CD4-positive, alpha-beta T cell (primary cell): ENCODE data around the gene SLC46A2. TPM values are rescaled to one million over a fixed set of nuclear protein-coding genes. Genes with fewer than 3 reads are reported as not detected.

Experiments
- ATAC-seq: fragments of 200-7000 bp; cut with Tn5 transposase; one replicate; pipeline ENCODE4 v1.10.0; 2022; ENCODE audit warnings: mild to moderate bottlenecking; ENCODE audit not compliant: poor library complexity
- CTCF ChIA-PET: fragments of 350-600 bp; sonication (Branson Sonifier 250); formaldehyde crosslinking; loops from one replicate; lab custom pipeline; 2021; ENCODE audit warnings: antibody characterized with exemption, inconsistent platforms; lab: Charles Lee
- POLR2A ChIA-PET: fragments of 350-600 bp; sonication (Branson Sonifier 250); formaldehyde crosslinking; loops from one replicate; lab custom pipeline; 2021; ENCODE audit warnings: antibody characterized with exemption, inconsistent platforms; lab: Charles Lee
- DNase-seq, 14 experiments: peaks; one replicate each; pipeline ENCODE4 v3.0.0-alpha.2; 2013 to 2020; ENCODE audit warnings: mixed read lengths in 2 of 14
- H3K27ac ChIP-seq, 2 donors: one replicate each; pipeline versions ENCODE4 v1.5.1 to v1.7.0; 2013; ENCODE audit warnings: low read length in 2 of 2, low read depth in 1 of 2, mild to moderate bottlenecking in 1 of 2
- H3K27me3 ChIP-seq, 2 experiments: 1 replicate in 1 of 2; 2 replicates in 1 of 2; pipeline versions ENCODE4 v1.6.1 to v1.7.0; 2013; ENCODE audit warnings: low read length in 2 of 2, control low read depth in 1 of 2, mild to moderate bottlenecking in 1 of 2, moderate library complexity in 1 of 2; ENCODE audit not compliant: insufficient read depth in 2 of 2, control insufficient read depth in 1 of 2
- H3K36me3 ChIP-seq: one replicate; pipeline ENCODE4 v1.6.1; 2013; ENCODE audit warnings: low read length, control low read depth; ENCODE audit not compliant: insufficient read depth
- H3K4me1 ChIP-seq: one replicate; pipeline ENCODE4 v1.6.1; 2013; ENCODE audit warnings: low read length, control low read depth; ENCODE audit not compliant: insufficient read depth
- H3K4me3 ChIP-seq: one replicate; pipeline ENCODE4 v1.5.1; 2013; ENCODE audit warnings: mild to moderate bottlenecking, low read length, moderate library complexity
- H3K9me3 ChIP-seq, 2 experiments: 1 replicate in 1 of 2; 2 replicates in 1 of 2; pipeline versions ENCODE4 v1.6.1 to v1.7.0; 2013; ENCODE audit warnings: low read length in 2 of 2, mild to moderate bottlenecking in 2 of 2, control low read depth in 1 of 2, moderate library complexity in 1 of 2; ENCODE audit not compliant: control insufficient read depth in 1 of 2, insufficient read depth in 1 of 2
- H3K27ac Mint-ChIP-seq: one replicate; pipeline ENCODE4 v1.8.0; 2020; ENCODE audit warnings: mixed read lengths
- H3K27me3 Mint-ChIP-seq: one replicate; pipeline ENCODE4 v1.8.0; 2021; ENCODE audit warnings: mixed read lengths
- H3K36me3 Mint-ChIP-seq: one replicate; pipeline ENCODE4 v1.8.0; 2021; ENCODE audit warnings: low read depth, mixed read lengths
- H3K4me1 Mint-ChIP-seq: one replicate; pipeline ENCODE4 v1.8.0; 2021; ENCODE audit warnings: low read depth, mixed read lengths
- H3K4me3 Mint-ChIP-seq: one replicate; pipeline ENCODE4 v1.8.0; 2020; ENCODE audit warnings: mild to moderate bottlenecking, mixed read lengths
- H3K9me3 Mint-ChIP-seq: one replicate; pipeline ENCODE4 v1.8.0; 2020; ENCODE audit warnings: mixed read lengths
- intact Hi-C, 2 experiments: fragments of 100-400 bp; cut with DNase I in 1 of 2; cut with micrococcal nuclease in 1 of 2; formaldehyde crosslinking; loops; one replicate each; pipeline versions ENCODE4 v1.15.1 to v1.9.0; 2023 to 2025; cut with DNase I, micrococcal nuclease
- total RNA-seq, 174 experiments: library from RNA in 2 of 174; stranded (reverse) in 2 of 174; gene quantifications; one replicate each; pipeline ENCODE4 v1.2.3 and lab custom pipeline; 2021 to 2026
- TF ChIP-seq, protein P1 (sequence below): fragments of 200-600 bp; IDR thresholded peaks from one replicate; pipeline ENCODE4 v1.8.0; 2022; ENCODE audit warnings: antibody characterized with exemption, mild to moderate bottlenecking

The SLC46A2 gene
- total RNA-seq, 2 experiments from 2014 or later, result not detected

DNA sequence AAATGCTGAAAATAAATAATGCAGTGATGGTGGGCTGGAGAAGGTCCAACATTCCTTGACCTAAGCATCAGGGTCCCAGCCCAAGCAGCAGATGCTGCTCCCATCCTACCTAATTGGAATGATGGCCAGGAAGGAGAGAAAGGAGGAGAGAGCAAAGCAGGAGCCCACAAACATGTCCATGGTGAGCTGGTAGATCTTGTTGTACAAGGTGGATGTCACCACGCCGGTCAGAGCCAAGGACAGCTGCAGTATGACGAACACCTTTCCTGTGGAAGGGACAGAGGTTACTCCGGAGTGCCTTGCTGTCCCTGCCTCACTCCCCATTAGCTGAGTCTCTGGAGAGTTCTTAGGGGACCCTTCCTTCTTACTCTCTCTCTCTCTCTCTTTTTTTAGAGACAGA lies 4.3 kb downstream of the SLC46A2 start:
- Histone ChIP-seq H3K27me3 (peaks cover 9 to 18% of the 10 kb centered on the region in 2 experiments), H3K36me3 (no peaks in the 10 kb centered on the region), H3K4me3 (no peak overlapping the region), H3K9me3 (peaks cover 0 to 16% of the 10 kb centered on the region in 2 experiments), H3K4me1 (no peaks in the 10 kb centered on the region), H3K27ac (no peak overlapping the region)
- Mint-ChIP-seq H3K9me3 (no peaks in the 10 kb centered on the region), H3K27ac (no peak overlapping the region), H3K27me3 (peaks cover 19% of the 10 kb centered on the region), H3K36me3 (no peaks in the 10 kb centered on the region), H3K4me1 (no peaks in the 10 kb centered on the region), H3K4me3 (no peak overlapping the region)
- DNase-seq (no peak), ATAC-seq (no peak)
- POLR2A ChIA-PET, result no interaction called here
- TF ChIP-seq, protein P1, sequence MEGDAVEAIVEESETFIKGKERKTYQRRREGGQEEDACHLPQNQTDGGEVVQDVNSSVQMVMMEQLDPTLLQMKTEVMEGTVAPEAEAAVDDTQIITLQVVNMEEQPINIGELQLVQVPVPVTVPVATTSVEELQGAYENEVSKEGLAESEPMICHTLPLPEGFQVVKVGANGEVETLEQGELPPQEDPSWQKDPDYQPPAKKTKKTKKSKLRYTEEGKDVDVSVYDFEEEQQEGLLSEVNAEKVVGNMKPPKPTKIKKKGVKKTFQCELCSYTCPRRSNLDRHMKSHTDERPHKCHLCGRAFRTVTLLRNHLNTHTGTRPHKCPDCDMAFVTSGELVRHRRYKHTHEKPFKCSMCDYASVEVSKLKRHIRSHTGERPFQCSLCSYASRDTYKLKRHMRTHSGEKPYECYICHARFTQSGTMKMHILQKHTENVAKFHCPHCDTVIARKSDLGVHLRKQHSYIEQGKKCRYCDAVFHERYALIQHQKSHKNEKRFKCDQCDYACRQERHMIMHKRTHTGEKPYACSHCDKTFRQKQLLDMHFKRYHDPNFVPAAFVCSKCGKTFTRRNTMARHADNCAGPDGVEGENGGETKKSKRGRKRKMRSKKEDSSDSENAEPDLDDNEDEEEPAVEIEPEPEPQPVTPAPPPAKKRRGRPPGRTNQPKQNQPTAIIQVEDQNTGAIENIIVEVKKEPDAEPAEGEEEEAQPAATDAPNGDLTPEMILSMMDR, result no peak
- CTCF ChIA-PET, result no interaction called here
- intact Hi-C loops, result no loop called here

DNA sequence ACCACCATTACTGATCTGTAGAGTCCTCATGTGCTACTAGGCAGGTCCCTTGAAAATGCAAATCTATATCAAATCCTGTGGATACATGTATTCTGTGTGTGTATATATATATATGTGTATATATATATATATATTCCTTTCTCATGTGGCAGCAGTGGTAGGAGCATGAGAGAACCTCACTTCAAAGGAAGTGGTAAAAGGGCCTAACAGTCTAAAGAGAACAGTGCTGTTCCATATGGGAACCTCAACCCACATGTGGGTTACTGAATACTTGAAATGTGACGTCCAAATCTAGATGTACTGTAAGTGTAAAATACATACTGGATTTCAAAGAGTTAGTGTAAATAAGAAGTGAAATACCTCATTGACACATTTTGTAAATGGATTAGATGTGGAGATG lies 5.4 kb downstream of the SLC46A2 start:
- Histone ChIP-seq H3K36me3 (no peaks in the 10 kb centered on the region), H3K27ac (no peak overlapping the region), H3K4me3 (no peak overlapping the region), H3K9me3 (peaks cover 0 to 6% of the 10 kb centered on the region in 2 experiments), H3K4me1 (no peaks in the 10 kb centered on the region), H3K27me3 (peaks cover 3 to 10% of the 10 kb centered on the region in 2 experiments)
- no peak overlapping the region for H3K4me3 Mint-ChIP-seq
- intact Hi-C loops, result no loop called here
- no peak for DNase-seq
- H3K36me3 Mint-ChIP-seq, result peaks cover 5% of the 10 kb centered on the region
- H3K27me3 Mint-ChIP-seq, result peaks cover 16% of the 10 kb centered on the region
- no peak for ATAC-seq
- ChIA-PET CTCF (no interaction called here), POLR2A (no interaction called here)
- no peaks in the 10 kb centered on the region for H3K4me1 Mint-ChIP-seq
- no peak overlapping the region for H3K27ac Mint-ChIP-seq
- H3K9me3 Mint-ChIP-seq, result no peaks in the 10 kb centered on the region
- TF ChIP-seq, protein P1, result no peak

DNA sequence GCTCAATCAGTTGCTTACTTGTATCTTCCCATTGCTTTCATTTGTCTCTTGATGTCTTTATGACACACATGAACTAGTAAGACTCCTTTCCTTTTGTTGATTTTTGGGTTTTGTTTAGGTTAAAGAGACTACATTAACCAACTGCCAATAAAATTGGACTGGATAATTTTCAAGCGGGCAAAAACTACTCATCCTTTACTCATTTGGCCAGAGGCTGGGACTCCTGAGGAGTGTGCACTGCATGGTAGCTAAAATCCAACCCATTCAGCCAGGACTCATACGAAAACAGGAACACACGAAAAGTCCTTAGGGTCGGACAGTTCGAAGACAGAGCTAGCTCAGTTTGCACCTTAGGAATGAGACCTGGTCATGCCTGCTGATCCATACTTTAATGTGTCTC lies 6.0 kb downstream of the SLC46A2 start:
- no peak overlapping the region for H3K27ac Mint-ChIP-seq
- POLR2A ChIA-PET, result no interaction called here
- no peak for ATAC-seq
- H3K27ac ChIP-seq, result no peak overlapping the region
- H3K27me3 ChIP-seq, result peaks cover 0 to 5% of the 10 kb centered on the region in 2 experiments
- no peak overlapping the region for H3K4me3 ChIP-seq
- no peaks in the 10 kb centered on the region for H3K9me3 Mint-ChIP-seq
- TF ChIP-seq, protein P1, result no peak
- no peaks in the 10 kb centered on the region for H3K4me1 Mint-ChIP-seq
- no peak overlapping the region for H3K4me3 Mint-ChIP-seq
- peaks cover 6% of the 10 kb centered on the region for H3K36me3 Mint-ChIP-seq
- H3K27me3 Mint-ChIP-seq, result peaks cover 11% of the 10 kb centered on the region
- no peak for DNase-seq
- H3K36me3 ChIP-seq, result no peaks in the 10 kb centered on the region
- no peaks in the 10 kb centered on the region for H3K4me1 ChIP-seq
- CTCF ChIA-PET, result no interaction called here
- intact Hi-C loops, result no loop called here
- H3K9me3 ChIP-seq, result no peaks in the 10 kb centered on the region
